HEK293 (cell line): ENCODE measurements around the gene GHRHR.

ENCODE experiments used
- ATF2 ChIP-seq: fragments of 450-650 bp; formaldehyde crosslinking; IDR thresholded peaks from 2 replicates; pipeline ENCODE4 v1.5.1; 2016; ENCODE audit warnings: missing biosample characterization, missing genetic modification characterization, low read depth
- CTCF ChIP-seq: fragments of 450-650 bp; formaldehyde crosslinking; IDR thresholded peaks from 2 replicates; pipeline ENCODE4 v1.5.1; 2016; ENCODE audit warnings: missing biosample characterization, missing genetic modification characterization
- SETDB1 ChIP-seq: IDR thresholded peaks from one replicate; pipeline ENCODE4 v1.6.1; 2017; ENCODE audit warnings: mild to moderate bottlenecking, low read length, moderate library complexity, mixed read lengths; ENCODE audit not compliant: insufficient read length
- TCF7L2 ChIP-seq: IDR thresholded peaks from 2 replicates; pipeline ENCODE4 v1.6.1; 2011; ENCODE audit warnings: low read depth, mild to moderate bottlenecking, inconsistent platforms, low read length, moderate library complexity, borderline replicate concordance
- YY1 ChIP-seq: fragments of 450-650 bp; formaldehyde crosslinking; IDR thresholded peaks from 2 replicates; pipeline ENCODE4 v1.5.1; 2018; ENCODE audit warnings: missing biosample characterization, missing genetic modification characterization
- ZBTB7A ChIP-seq: fragments of 450-650 bp; formaldehyde crosslinking; IDR thresholded peaks from 2 replicates; pipeline ENCODE4 v1.5.1; 2016; ENCODE audit warnings: low read depth, missing biosample characterization, missing genetic modification characterization
- ZNF132 ChIP-seq: fragments of 450-650 bp; formaldehyde crosslinking; IDR thresholded peaks from 2 replicates; pipeline ENCODE4 v1.5.1; 2017; ENCODE audit warnings: missing biosample characterization, missing genetic modification characterization, borderline replicate concordance
- ZNF274 ChIP-seq, 2 experiments: fragments of 200-500 bp in 1 of 2; fragments of 450-650 bp in 1 of 2; sonication (Bioruptor generic) in 1 of 2; formaldehyde crosslinking in 1 of 2; IDR thresholded peaks; 2 replicates each; pipeline versions ENCODE4 v1.5.1 to v1.6.1; 2014 to 2016; ENCODE audit warnings: borderline replicate concordance in 1 of 2, inconsistent platforms in 1 of 2, low read length in 1 of 2, missing biosample characterization in 1 of 2, missing genetic modification characterization in 1 of 2
- ZNF311 ChIP-seq: fragments of 450-650 bp; formaldehyde crosslinking; IDR thresholded peaks from 2 replicates; pipeline ENCODE4 v1.5.1; 2017; ENCODE audit warnings: missing biosample characterization, missing genetic modification characterization, borderline replicate concordance
- ZNF394 ChIP-seq: fragments of 450-650 bp; formaldehyde crosslinking; IDR thresholded peaks from 2 replicates; pipeline ENCODE4 v1.5.1; 2016; ENCODE audit warnings: missing biosample characterization, missing genetic modification characterization, mild to moderate bottlenecking, moderate library complexity, borderline replicate concordance
- ZNF777 ChIP-seq: fragments of 450-650 bp; formaldehyde crosslinking; IDR thresholded peaks from 2 replicates; pipeline ENCODE4 v1.5.1; 2017; ENCODE audit warnings: missing biosample characterization, missing genetic modification characterization, borderline replicate concordance
- TF ChIP-seq, protein P1 (sequence below): fragments of 450-650 bp; formaldehyde crosslinking; IDR thresholded peaks from 2 replicates; pipeline ENCODE4 v1.5.1; 2016; ENCODE audit warnings: missing biosample characterization, missing genetic modification characterization

DNA sequence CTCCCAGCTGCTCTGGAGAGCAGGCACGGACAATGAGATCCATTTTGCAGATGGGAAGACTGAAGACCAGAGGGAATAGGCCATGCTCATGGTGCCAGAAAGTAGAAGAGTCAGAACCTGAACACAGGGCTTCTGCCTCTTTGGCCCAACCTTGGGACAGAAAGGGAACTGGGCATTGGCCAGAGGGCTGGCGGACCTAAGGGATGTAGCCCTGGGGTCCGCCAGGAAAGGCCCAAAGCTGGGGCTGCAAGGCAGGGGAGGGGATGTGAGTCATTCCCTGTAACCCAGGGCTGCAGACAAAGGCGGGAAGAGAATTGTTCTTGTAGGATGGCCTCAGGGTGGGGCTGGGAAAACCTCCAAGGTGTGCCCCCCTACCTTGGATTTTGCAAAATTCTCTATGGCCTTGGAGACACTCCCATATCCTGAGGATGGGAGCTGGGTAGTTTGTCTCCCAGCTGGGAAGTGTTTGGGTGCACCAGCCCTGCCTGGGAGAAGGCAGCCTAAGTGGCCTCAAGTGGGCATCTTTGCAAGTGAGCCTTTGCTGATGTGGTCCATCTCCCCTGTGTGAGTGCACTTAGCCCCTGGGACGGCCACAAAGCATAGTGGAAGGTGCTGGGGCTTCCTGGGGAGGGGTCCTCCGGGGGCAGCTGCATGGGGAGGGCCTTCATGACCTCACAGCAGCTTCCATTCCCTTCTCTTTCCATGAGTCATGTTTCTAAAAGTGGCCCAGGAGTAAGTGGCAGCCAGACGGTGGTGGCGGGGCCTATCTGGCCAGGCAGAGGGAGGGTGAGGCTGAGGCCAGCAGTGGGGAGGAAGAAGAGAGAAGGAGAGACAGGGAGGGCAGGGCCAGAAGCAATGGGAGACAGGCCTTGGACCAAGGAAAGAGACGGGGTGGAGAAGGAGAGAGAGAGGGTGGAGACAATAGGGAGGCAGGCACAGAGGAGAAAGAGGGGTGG, 42.9 kb upstream of the GHRHR start:
- TF ChIP-seq, protein P1, sequence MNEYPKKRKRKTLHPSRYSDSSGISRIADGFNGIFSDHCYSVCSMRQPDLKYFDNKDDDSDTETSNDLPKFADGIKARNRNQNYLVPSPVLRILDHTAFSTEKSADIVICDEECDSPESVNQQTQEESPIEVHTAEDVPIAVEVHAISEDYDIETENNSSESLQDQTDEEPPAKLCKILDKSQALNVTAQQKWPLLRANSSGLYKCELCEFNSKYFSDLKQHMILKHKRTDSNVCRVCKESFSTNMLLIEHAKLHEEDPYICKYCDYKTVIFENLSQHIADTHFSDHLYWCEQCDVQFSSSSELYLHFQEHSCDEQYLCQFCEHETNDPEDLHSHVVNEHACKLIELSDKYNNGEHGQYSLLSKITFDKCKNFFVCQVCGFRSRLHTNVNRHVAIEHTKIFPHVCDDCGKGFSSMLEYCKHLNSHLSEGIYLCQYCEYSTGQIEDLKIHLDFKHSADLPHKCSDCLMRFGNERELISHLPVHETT (tag by site-specific recombination) = no peak
- TF ChIP-seq ZNF274 (IDR thresholded peaks at IDR 0.05; ENCODE audit: low read length) (no peak), ZNF274 (tag by site-specific recombination; IDR thresholded peaks at IDR 0.05; ENCODE audit: borderline replicate concordance) (no peak), CTCF (tag by site-specific recombination) (no peak), TCF7L2 (no peak), ZNF777 (no peak), ZNF132 (no peak), ATF2 (tag by site-specific recombination) (no peak), YY1 (no peak), ZNF311 (no peak), ZNF394 (tag by site-specific recombination) (no peak), ZBTB7A (tag by site-specific recombination) (no peak), SETDB1 (no peak)
